Keratinocyte (primary cell): ENCODE measurements around the gene ATXN7L1. TPM values are rescaled to one million over a fixed set of nuclear protein-coding genes. Genes with fewer than 3 reads are reported as not detected.

Experiments
- DNase-seq: peaks from one replicate; pipeline ENCODE4 v3.0.0-alpha.2; 2011; ENCODE audit warnings: low read depth, missing footprints, low spot score
- FAIRE-seq: peaks from 2 replicates; lab custom pipeline; 2011; peaks lifted over from hg19 to GRCh38; lab: Jason Lieb, UNC
- H2AFZ ChIP-seq: 2 replicates; pipeline ENCODE4 v1.6.0; 2012; ENCODE audit warnings: low read length, control low read depth, inconsistent platforms; ENCODE audit not compliant: control insufficient read depth
- H3K27ac ChIP-seq: 2 replicates; pipeline ENCODE4 v1.5.1; 2011; ENCODE audit warnings: low read length; ENCODE audit not compliant: control insufficient read depth, insufficient read depth
- H3K27me3 ChIP-seq: 3 replicates; pipeline ENCODE4 v1.6.0; 2011; ENCODE audit warnings: low read length; ENCODE audit not compliant: control insufficient read depth, insufficient read depth; ENCODE audit errors: extremely low read depth
- H3K36me3 ChIP-seq, 2 experiments: 2 replicates in 1 of 2; 3 replicates in 1 of 2; pipeline ENCODE4 v1.5.1; 2011; ENCODE audit warnings: low read length in 2 of 2, mild to moderate bottlenecking in 1 of 2; ENCODE audit not compliant: control insufficient read depth in 2 of 2, insufficient read depth in 2 of 2; ENCODE audit errors: extremely low read depth in 1 of 2
- H3K4me1 ChIP-seq: 3 replicates; pipeline ENCODE4 v1.5.1; 2011; ENCODE audit warnings: low read length; ENCODE audit not compliant: control insufficient read depth, insufficient read depth; ENCODE audit errors: extremely low read depth
- H3K4me2 ChIP-seq: 3 replicates; pipeline ENCODE4 v1.6.0; 2011; ENCODE audit warnings: low read depth, low read length; ENCODE audit not compliant: control insufficient read depth, insufficient read depth; ENCODE audit errors: extremely low read depth
- H3K4me3 ChIP-seq, 3 experiments: fragments of 200-600 bp in 1 of 3; sonication (generic) in 1 of 3; 2 replicates in 2 of 3; 3 replicates in 1 of 3; pipeline ENCODE4 v1.5.1; 2011 to 2016; ENCODE audit warnings: low read length in 3 of 3, mild to moderate bottlenecking in 3 of 3, control low read depth in 2 of 3, inconsistent platforms in 1 of 3, low read depth in 1 of 3, mixed read lengths in 1 of 3, mixed run types in 1 of 3, moderate library complexity in 1 of 3; ENCODE audit not compliant: control insufficient read depth in 2 of 3, insufficient read depth in 2 of 3; ENCODE audit errors: extremely low read depth in 1 of 3
- H3K79me2 ChIP-seq: 2 replicates; pipeline ENCODE4 v1.6.0; 2012; ENCODE audit warnings: low read length; ENCODE audit not compliant: control insufficient read depth, insufficient read depth
- H3K9ac ChIP-seq: 3 replicates; pipeline ENCODE4 v1.6.0; 2011; ENCODE audit warnings: low read length; ENCODE audit not compliant: control insufficient read depth, insufficient read depth; ENCODE audit errors: extremely low read depth
- H3K9me1 ChIP-seq: 3 replicates; pipeline ENCODE4 v1.6.0; 2011; ENCODE audit warnings: low read length; ENCODE audit not compliant: control insufficient read depth, insufficient read depth; ENCODE audit errors: extremely low read depth
- H3K9me3 ChIP-seq: 2 replicates; pipeline ENCODE4 v1.5.1; 2012; ENCODE audit warnings: low read depth, low read length; ENCODE audit not compliant: control insufficient read depth
- H4K20me1 ChIP-seq: 3 replicates; pipeline ENCODE4 v1.6.0; 2011; ENCODE audit warnings: low read length; ENCODE audit not compliant: control insufficient read depth, insufficient read depth; ENCODE audit errors: extremely low read depth
- CTCF ChIP-seq, 3 experiments: IDR thresholded peaks in 1 of 3; conservative IDR thresholded peaks in 1 of 3; optimal IDR thresholded peaks in 1 of 3; 2 replicates in 2 of 3; 3 replicates in 1 of 3; pipeline versions ENCODE3 to v1.5.1; 2011; ENCODE audit warnings: low read length in 3 of 3, mild to moderate bottlenecking in 3 of 3, moderate library complexity in 2 of 3, control low read depth in 1 of 3, inconsistent platforms in 1 of 3; ENCODE audit not compliant: insufficient read depth in 2 of 3; ENCODE audit errors: extremely low read depth in 1 of 3
- EZH2 ChIP-seq: IDR thresholded peaks from one replicate; pipeline ENCODE4 v1.6.1; 2012; ENCODE audit warnings: inconsistent platforms, mild to moderate bottlenecking, low read length, moderate library complexity
- dilution Hi-C: fragments of 300-500 bp; cut with MboI; formaldehyde crosslinking; loops from one replicate; pipeline ENCODE4 v1.7.0; 2020; ENCODE audit warnings: low sequenced_read_pairs; ENCODE audit not compliant: extremely low pct_ligation_motif_present
- polyA plus RNA-seq, 5 experiments: library from polyadenylated mRNA; depleted of rRNA in 3 of 5; stranded (reverse) in 3 of 5; stranded (forward) in 1 of 5; unstranded in 1 of 5; fragments of >200 nt; gene quantifications; 1 replicate in 1 of 5; 2 replicates in 3 of 5; 3 replicates in 1 of 5; pipeline versions ENCODE4 v1.2.1 to v1.2.3, GENCODE V29; 2011 to 2012; ENCODE audit warnings: missing spikeins in 2 of 5, low read depth in 1 of 5, low replicate concordance in 1 of 5

ATXN7L1 gene
- polyA plus RNA-seq, 1 donor (not counting 4 experiments of a cell fraction or from before 2014, with no cell fraction given), result 4.8 TPM

GRCh38 chr7:105807448-105807762 is 69.0 kb downstream of the ATXN7L1 start:
- Histone ChIP-seq H3K9me3 (no peaks in the 10 kb centered on the region), H2AFZ (no peak overlapping the region), H3K4me2 (no peak overlapping the region), H3K4me1 (peaks cover 43% of the 10 kb centered on the region), H3K27ac (no peak overlapping the region), H4K20me1 (no peaks in the 10 kb centered on the region), H3K9ac (no peak overlapping the region), H3K36me3 (no peaks in the 10 kb centered on the region), H3K27me3 (no peaks in the 10 kb centered on the region), H3K9me1 (no peaks in the 10 kb centered on the region), H3K4me3 (no peak overlapping the region), H3K79me2 (no peaks in the 10 kb centered on the region)
- TF ChIP-seq EZH2 (no peak), CTCF (optimal IDR thresholded peaks at IDR 0.05 in 1 of 3, IDR thresholded peaks at IDR 0.05 in 1 of 3, conservative IDR thresholded peaks at IDR 0.05 in 1 of 3; ENCODE audit: extremely low read depth in 1 of 3, insufficient read depth in 2 of 3, low read length in 3 of 3) (no peak)
- dilution Hi-C loops, result no loop called here
- no peak for FAIRE-seq
- no peak for DNase-seq

GRCh38 chr7:105806592-105807447 is 69.6 kb downstream of the ATXN7L1 start:
- no peak overlapping the region for H3K9ac ChIP-seq
- FAIRE-seq (peak; percentile 93), DNase-seq (no peak)
- no peaks in the 10 kb centered on the region for H3K9me3 ChIP-seq
- no peaks in the 10 kb centered on the region for H3K27me3 ChIP-seq
- dilution Hi-C loops, result no loop called here
- H3K79me2 ChIP-seq, result no peaks in the 10 kb centered on the region
- H3K9me1 ChIP-seq, result no peaks in the 10 kb centered on the region
- H3K4me2 ChIP-seq, result peak overlapping the region; percentile 29
- H3K27ac ChIP-seq, result peak overlapping the region; percentile 56
- H4K20me1 ChIP-seq, result no peaks in the 10 kb centered on the region
- TF ChIP-seq CTCF (optimal IDR thresholded peaks at IDR 0.05 in 1 of 3, IDR thresholded peaks at IDR 0.05 in 1 of 3, conservative IDR thresholded peaks at IDR 0.05 in 1 of 3; ENCODE audit: extremely low read depth in 1 of 3, insufficient read depth in 2 of 3, low read length in 3 of 3) (no peak), EZH2 (no peak)
- no peak overlapping the region for H2AFZ ChIP-seq
- no peaks in the 10 kb centered on the region for H3K36me3 ChIP-seq
- peaks cover 43% of the 10 kb centered on the region for H3K4me1 ChIP-seq
- no peak overlapping the region for H3K4me3 ChIP-seq
